IMR-90 (cell line): ENCODE data around the gene TEX47. TPM values are rescaled to one million over a fixed set of nuclear protein-coding genes. Genes with fewer than 3 reads are reported as not detected.

Source experiments
- ATAC-seq: fragments of 200-7000 bp; cut with Tn5 transposase; 2 replicates; pipeline ENCODE4 v1.9.1; 2020; ENCODE audit warnings: low read depth, mild to moderate bottlenecking, moderate library complexity
- BruUV-seq: library from RNA; stranded (reverse); fragments of 400-500 nt; replicated peaks from 2 replicates; lab custom pipeline; 2021; lab: Mats Ljungman, UMichigan
- CTCF ChIA-PET: fragments of 300-600 bp; formaldehyde crosslinking; extraction: SDS; loops from one replicate; lab custom pipeline; 2021; ENCODE audit warnings: antibody characterized with exemption; lab: Yijun Ruan, JAX
- POLR2A ChIA-PET: fragments of 300-600 bp; sonication (Branson Sonifier 250); formaldehyde crosslinking; loops from one replicate; lab custom pipeline; 2022; ENCODE audit warnings: antibody characterized with exemption; ENCODE audit not compliant: unreplicated experiment; lab: Charles Lee
- DNase-seq: peaks from one replicate; pipeline ENCODE4 v3.0.0; 2013
- H2AFZ ChIP-seq: replicated peaks from 2 replicates; pipeline ENCODE3; 2013; ENCODE audit warnings: low read length, mild to moderate bottlenecking; ENCODE audit not compliant: poor library complexity
- H2AK5ac ChIP-seq: 2 replicates; pipeline ENCODE4 v1.6.1; 2013; ENCODE audit warnings: low read depth, low read length, inconsistent platforms
- H2AK9ac ChIP-seq: replicated peaks from 2 replicates; pipeline ENCODE3; 2013; ENCODE audit warnings: mild to moderate bottlenecking, low read depth, low read length, moderate library complexity; ENCODE audit not compliant: poor library complexity
- H2BK120ac ChIP-seq: 2 replicates; pipeline ENCODE4 v1.6.1; 2013; ENCODE audit warnings: low read depth, low read length, inconsistent platforms
- H2BK15ac ChIP-seq: 3 replicates; pipeline ENCODE4 v1.6.1; 2013; ENCODE audit warnings: low read depth, low read length, inconsistent platforms
- H2BK20ac ChIP-seq: 2 replicates; pipeline ENCODE4 v1.6.1; 2013; ENCODE audit warnings: low read depth, mild to moderate bottlenecking, inconsistent platforms, low read length, moderate library complexity
- H2BK5ac ChIP-seq: 2 replicates; pipeline ENCODE4 v1.6.1; 2013; ENCODE audit warnings: mild to moderate bottlenecking, low read depth, low read length, inconsistent platforms; ENCODE audit not compliant: poor library complexity, severe bottlenecking
- H3K14ac ChIP-seq: replicated peaks from 2 replicates; pipeline ENCODE4 v1.6.1; 2013; ENCODE audit warnings: low read depth, low read length, inconsistent platforms
- H3K18ac ChIP-seq: 2 replicates; pipeline ENCODE4 v1.6.1; 2013; ENCODE audit warnings: low read depth, low read length, control low read depth
- H3K23ac ChIP-seq: 2 replicates; pipeline ENCODE4 v1.6.1; 2013; ENCODE audit warnings: low read depth, low read length, inconsistent platforms
- H3K27ac ChIP-seq: 2 replicates; pipeline ENCODE4 v1.5.1; 2013; ENCODE audit warnings: mild to moderate bottlenecking, control low read depth, low read length; ENCODE audit not compliant: insufficient read depth
- H3K27me3 ChIP-seq: 2 replicates; pipeline ENCODE4 v1.6.1; 2013; ENCODE audit warnings: low read length; ENCODE audit not compliant: control insufficient read depth, insufficient read depth
- H3K36me3 ChIP-seq: 2 replicates; pipeline ENCODE4 v1.6.1; 2013; ENCODE audit warnings: low read length, mixed read lengths; ENCODE audit not compliant: control insufficient read depth, insufficient read depth
- H3K4ac ChIP-seq: 2 replicates; pipeline ENCODE4 v1.6.1; 2013; ENCODE audit warnings: low read depth, low read length, inconsistent platforms
- H3K4me1 ChIP-seq: 2 replicates; pipeline ENCODE4 v1.6.1; 2013; ENCODE audit warnings: low read length, mixed read lengths; ENCODE audit not compliant: control insufficient read depth, insufficient read depth
- H3K4me2 ChIP-seq: 2 replicates; pipeline ENCODE4 v1.6.1; 2013; ENCODE audit warnings: low read depth, mild to moderate bottlenecking, control low read depth, low read length, moderate library complexity
- H3K4me3 ChIP-seq: 2 replicates; pipeline ENCODE4 v1.5.1; 2013; ENCODE audit warnings: low read depth, mild to moderate bottlenecking, control low read depth, low read length, moderate library complexity; ENCODE audit not compliant: insufficient read depth
- H3K56ac ChIP-seq: 2 replicates; pipeline ENCODE4 v1.6.1; 2013; ENCODE audit warnings: low read length, inconsistent platforms; ENCODE audit not compliant: insufficient read depth; ENCODE audit errors: extremely low read depth
- H3K79me1 ChIP-seq, 2 experiments: 2 replicates each; pipeline ENCODE4 v1.6.1; 2013; ENCODE audit warnings: low read length in 2 of 2, inconsistent platforms in 1 of 2, low read depth in 1 of 2
- H3K9ac ChIP-seq: 2 replicates; pipeline ENCODE4 v1.6.1; 2013; ENCODE audit warnings: low read depth, low read length, control low read depth
- H3K9me1 ChIP-seq: 2 replicates; pipeline ENCODE4 v1.6.1; 2013; ENCODE audit warnings: low read length, inconsistent platforms; ENCODE audit not compliant: insufficient read depth
- H3K9me3 ChIP-seq: 2 replicates; pipeline ENCODE4 v1.6.1; 2013; ENCODE audit warnings: low read length; ENCODE audit not compliant: control insufficient read depth, insufficient read depth
- H4K20me1 ChIP-seq: 2 replicates; pipeline ENCODE4 v1.6.1; 2013; ENCODE audit warnings: low read length, inconsistent platforms; ENCODE audit not compliant: insufficient read depth
- H4K5ac ChIP-seq: 2 replicates; pipeline ENCODE4 v1.6.1; 2013; ENCODE audit warnings: mild to moderate bottlenecking, low read depth, low read length, control low read depth
- H4K8ac ChIP-seq, 2 experiments: 2 replicates each; pipeline ENCODE4 v1.6.1; 2013; ENCODE audit warnings: low read depth in 2 of 2, low read length in 2 of 2, control low read depth in 1 of 2, inconsistent platforms in 1 of 2
- H4K91ac ChIP-seq: 2 replicates; pipeline ENCODE4 v1.6.1; 2013; ENCODE audit warnings: low read depth, low read length, inconsistent platforms; ENCODE audit not compliant: insufficient read depth
- BHLHE40 ChIP-seq: fragments of 150-350 bp; IDR thresholded peaks from 2 replicates; pipeline ENCODE4 v1.6.1; 2016; ENCODE audit warnings: mild to moderate bottlenecking, low read depth, low read length
- CEBPB ChIP-seq: IDR thresholded peaks from 2 replicates; pipeline ENCODE4 v1.6.1; 2012; ENCODE audit warnings: low read depth, low read length, improper control_type of control experiment
- CHD1 ChIP-seq: IDR thresholded peaks from 2 replicates; pipeline ENCODE4 v1.6.1; 2012; ENCODE audit warnings: low read depth, low read length, improper control_type of control experiment
- ELK1 ChIP-seq: fragments of 150-350 bp; IDR thresholded peaks from 2 replicates; pipeline ENCODE4 v1.6.1; 2016; ENCODE audit warnings: low read depth, mild to moderate bottlenecking, low read length, moderate library complexity, borderline replicate concordance
- FOS ChIP-seq: fragments of 150-350 bp; IDR thresholded peaks from 2 replicates; pipeline ENCODE4 v1.6.1; 2016; ENCODE audit warnings: low read depth, low read length
- MAFK ChIP-seq: IDR thresholded peaks from 2 replicates; pipeline ENCODE4 v1.6.1; 2012; ENCODE audit warnings: low read depth, low read length, improper control_type of control experiment
- MXI1 ChIP-seq: IDR thresholded peaks from 2 replicates; pipeline ENCODE4 v1.6.1; 2012; ENCODE audit warnings: low read depth, mild to moderate bottlenecking, low read length, moderate library complexity, borderline replicate concordance
- POLR2A ChIP-seq: IDR thresholded peaks from 2 replicates; pipeline ENCODE4 v1.6.1; 2012; ENCODE audit warnings: mild to moderate bottlenecking, low read depth, low read length
- RAD21 ChIP-seq: IDR thresholded peaks from 2 replicates; pipeline ENCODE4 v1.6.1; 2012; ENCODE audit warnings: low read length, improper control_type of control experiment
- RCOR1 ChIP-seq: IDR thresholded peaks from 2 replicates; pipeline ENCODE4 v1.6.1; 2012; ENCODE audit warnings: mild to moderate bottlenecking, low read length, improper control_type of control experiment; ENCODE audit not compliant: insufficient replicate concordance
- RFX5 ChIP-seq: IDR thresholded peaks from 2 replicates; pipeline ENCODE4 v1.8.0; 2012; ENCODE audit warnings: low read depth, mild to moderate bottlenecking, low read length, moderate library complexity
- USF2 ChIP-seq: fragments of 150-350 bp; IDR thresholded peaks from 2 replicates; pipeline ENCODE4 v1.6.1; 2017; ENCODE audit warnings: mild to moderate bottlenecking, antibody characterized with exemption, low read length, low read depth
- WGBS, 2 experiments: methylation state at CpG; one replicate each; pipeline versions ENCODE4 v1.1.5 to v1.1.7; 2013; ENCODE audit warnings: missing lambda C conversion rate in 2 of 2; ENCODE audit not compliant: insufficient read length in 1 of 2; ENCODE audit errors: extremely low coverage in 2 of 2; 5-methylcytosine and 5-hydroxymethylcytosine counted together
- dilution Hi-C: fragments of 300-500 bp; cut with HindIII; formaldehyde crosslinking; loops from one replicate; pipeline ENCODE4 v1.14.3; 2018; ENCODE audit warnings: low sequenced_read_pairs; ENCODE audit not compliant: unreplicated experiment
- in situ Hi-C: fragments of 300-500 bp; cut with MboI; formaldehyde crosslinking; loops from 3 replicates; pipeline ENCODE4 v1.14.3; 2019; ENCODE audit warnings: low sequenced_read_pairs, inconsistent platforms, mixed read lengths
- intact Hi-C: fragments of 100-400 bp; cut with micrococcal nuclease; formaldehyde crosslinking; loops from 2 replicates; pipeline ENCODE4 v1.10.0; 2022
- polyA plus RNA-seq, 3 experiments: library from polyadenylated mRNA; depleted of rRNA; stranded (reverse); fragments of >200 nt; gene quantifications; 2 replicates each; pipeline ENCODE4 v1.2.3, GENCODE V29; 2012; ENCODE audit warnings: low replicate concordance in 1 of 3
- total RNA-seq: library from RNA; depleted of rRNA; stranded (reverse); fragments of >200 nt; gene quantifications from 2 replicates; pipeline ENCODE4 v1.2.3, GENCODE V29; 2012

The TEX47 gene
- total and polyA plus RNA-seq, 2 of the 4 experiments (the other 2 are of a cell fraction): not detected

- Histone ChIP-seq H2BK5ac (no peak overlapping the region), H3K9ac (no peak overlapping the region), H3K27me3 (no peaks in the 10 kb centered on the region; the same call in 1 of the 2 replicates), H2AK9ac (no peak overlapping the region), H3K18ac (no peak overlapping the region), H4K91ac (no peak overlapping the region), H2BK120ac (no peak overlapping the region), H4K8ac (no peak overlapping the region), H3K14ac (no peak overlapping the region), H3K9me1 (no peaks in the 10 kb centered on the region), H3K4me3 (no peak overlapping the region), H3K56ac (no peak overlapping the region), H3K23ac (no peak overlapping the region), H3K9me3 (no peaks in the 10 kb centered on the region), H3K4me2 (no peak overlapping the region), H3K79me1 (no peaks in the 10 kb centered on the region), H3K4ac (no peak overlapping the region), H4K20me1 (no peaks in the 10 kb centered on the region), H2AK5ac (no peak overlapping the region), H2AFZ (no peak overlapping the region), H2BK20ac (no peak overlapping the region), H3K4me1 (no peaks in the 10 kb centered on the region), H3K36me3 (no peaks in the 10 kb centered on the region), H2BK15ac (no peak overlapping the region), H3K27ac (no peak overlapping the region), H4K5ac (no peak overlapping the region)
- BruUV-seq: no TSS peak
- dilution Hi-C loops: no loop called here
- WGBS, 2 experiments: no CpG with 5 or more reads among the region's 1 CpG
- DNase-seq: no peak
- intact Hi-C loops: no loop called here
- ChIA-PET CTCF (no interaction called here), POLR2A (no interaction called here)
- ATAC-seq: no peak
- in situ Hi-C loops: no loop called here
- TF ChIP-seq RCOR1 (no peak), RAD21 (no peak), POLR2A (no peak), MAFK (no peak), MXI1 (no peak), FOS (no peak), CHD1 (no peak), USF2 (no peak), CEBPB (no peak), RFX5 (no peak), ELK1 (no peak), BHLHE40 (no peak)
Observed at GRCh38 chr7:88761779-88762178, 33.8 kb downstream of the TEX47 start.
